SK-N-MC (cell line): Measurements from ENCODE around the gene HLCS.

Source experiments
- EZH2 ChIP-seq: fragments of 200-600 bp; sonication (generic); IDR thresholded peaks from one replicate; pipeline ENCODE4 v1.6.1; 2017; ENCODE audit warnings: antibody characterized with exemption
- POLR2AphosphoS5 ChIP-seq: IDR thresholded peaks from 2 replicates; pipeline ENCODE4 v1.6.1; 2012; ENCODE audit warnings: mild to moderate bottlenecking, low read depth, low read length, borderline replicate concordance

DNA sequence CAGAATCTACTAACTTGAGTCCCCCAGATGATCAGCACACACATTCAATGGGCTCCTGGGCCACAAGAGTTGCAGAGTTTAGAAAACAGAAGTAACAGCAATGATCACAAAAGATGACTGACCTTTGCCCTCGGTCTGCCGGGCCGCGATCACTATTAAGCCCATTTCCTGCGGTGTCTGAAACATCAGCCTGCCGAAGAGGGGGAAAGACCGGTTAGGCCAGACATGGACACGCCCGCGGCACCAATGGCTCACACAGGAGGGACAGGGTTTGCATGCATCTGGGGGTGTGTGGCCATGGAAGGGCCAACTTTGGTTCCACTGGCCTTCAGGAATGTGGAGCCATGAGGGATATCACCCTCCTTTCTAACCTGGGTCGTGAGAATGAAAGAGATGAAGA lies 199.4 kb downstream of the HLCS start:
- TF ChIP-seq EZH2 = no peak
- TF ChIP-seq POLR2AphosphoS5 = no peak
